Fibroblast of lung (primary cell): ENCODE data around the gene SEMA3B.

ENCODE experiments used
- CTCF ChIP-seq, 2 donors: IDR thresholded peaks in 1 of 2; conservative IDR thresholded peaks in 1 of 2; 1 replicate in 1 of 2; 2 replicates in 1 of 2; pipeline ENCODE4 v1.5.1; 2011 to 2012; ENCODE audit warnings: low read length in 2 of 2, control low read depth in 1 of 2, inconsistent platforms in 1 of 2, low read depth in 1 of 2, mild to moderate bottlenecking in 1 of 2
- EZH2 ChIP-seq: IDR thresholded peaks from 2 replicates; pipeline ENCODE4 v1.5.1; 2012; ENCODE audit warnings: low read length, control low read depth, mild to moderate bottlenecking; ENCODE audit errors: missing control alignments

GRCh38 chr3:50296721-50297383 is 27.9 kb downstream of the SEMA3B start:
- TF ChIP-seq CTCF (conservative IDR thresholded peaks at IDR 0.05 in 1 of 2, IDR thresholded peaks at IDR 0.05 in 1 of 2; ENCODE audit: low read depth in 1 of 2, low read length in 2 of 2), result no peak
- TF ChIP-seq EZH2, result no peak
